ENCODE data around the gene HCFC2.

HCFC2 gene

GRCh38 chr12:104121001-104121400 lies 56.7 kb downstream of the HCFC2 start:
- no peak for DNase-seq

GRCh38 chr12:104122298-104122697 lies 58.0 kb downstream of the HCFC2 start:
- no peak for DNase-seq

- DNase-seq: no peak
These were observed 62.2 kb downstream of the HCFC2 start for GRCh38 chr12:104126548-104126947.

GRCh38 chr12:104130760-104131159 lies 66.4 kb downstream of the HCFC2 start:
- DNase-seq: no peak

GRCh38 chr12:104131609-104132008 lies 67.3 kb downstream of the HCFC2 start:
- no peak for DNase-seq

- peak in 1 of 5 experiments; percentile 8 for DNase-seq
These were observed 68.1 kb downstream of the HCFC2 start for GRCh38 chr12:104132351-104132956.

DNA sequence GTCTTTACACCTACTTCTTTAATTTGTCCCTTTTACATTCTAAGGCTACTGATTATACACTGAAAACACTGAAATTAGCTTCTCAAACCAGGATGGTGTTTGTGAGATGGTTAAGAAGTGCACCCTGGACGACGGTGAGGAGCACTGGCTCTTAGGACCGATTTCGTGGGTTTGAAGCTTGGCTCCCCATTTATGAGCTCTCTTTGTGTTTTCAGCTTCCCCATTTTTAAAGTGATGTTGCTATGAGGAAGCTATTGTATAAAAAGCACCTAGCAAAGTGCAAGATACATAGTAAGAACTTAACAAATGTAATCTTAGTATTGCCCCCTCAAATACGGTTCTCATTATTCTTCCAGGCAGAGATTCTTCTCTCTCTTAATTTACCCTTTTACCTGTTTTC lies 69.0 kb downstream of the HCFC2 start:
- no peak for DNase-seq

DNA sequence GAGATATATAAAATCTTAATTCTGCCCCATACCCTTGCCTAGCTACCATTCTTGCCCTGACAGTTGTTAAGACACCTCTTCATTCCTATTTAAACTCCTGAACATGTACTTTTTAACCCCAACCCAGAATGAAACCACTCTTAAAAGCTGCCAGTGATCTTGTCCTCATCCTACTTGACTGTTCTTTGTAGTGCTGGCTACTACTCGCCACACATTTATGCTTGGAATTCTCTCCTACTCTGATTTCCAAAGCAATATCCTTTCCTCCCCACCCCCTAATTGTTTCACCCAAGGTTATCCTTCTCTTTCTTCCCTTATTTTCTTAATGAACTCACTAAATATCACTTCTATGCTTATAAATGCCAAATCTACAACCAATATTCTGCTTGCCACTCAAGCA lies 69.5 kb downstream of the HCFC2 start:
- DNase-seq: no peak

DNA sequence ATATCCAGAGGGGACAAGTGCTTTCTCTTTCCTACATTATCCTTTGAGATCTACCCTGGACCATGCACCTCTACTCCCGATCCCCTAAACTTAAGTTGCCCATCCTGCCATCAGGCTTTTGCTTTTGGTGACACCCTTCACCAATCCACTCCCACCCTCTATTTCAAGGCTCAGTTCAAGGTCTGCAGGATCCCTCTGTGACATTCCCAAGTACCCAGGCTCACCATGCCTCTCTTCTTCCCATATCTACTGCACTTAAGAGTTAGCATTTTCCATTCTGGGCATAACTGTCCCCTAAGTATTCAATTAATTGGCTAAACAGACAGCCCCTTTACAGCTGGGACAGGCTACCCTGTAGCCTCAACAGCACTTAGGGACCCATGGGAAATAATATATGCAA lies 70.6 kb downstream of the HCFC2 start:
- DNase-seq: no peak

- DNase-seq: no peak
These were observed 72.2 kb downstream of the HCFC2 start for GRCh38 chr12:104136577-104136976.

DNA sequence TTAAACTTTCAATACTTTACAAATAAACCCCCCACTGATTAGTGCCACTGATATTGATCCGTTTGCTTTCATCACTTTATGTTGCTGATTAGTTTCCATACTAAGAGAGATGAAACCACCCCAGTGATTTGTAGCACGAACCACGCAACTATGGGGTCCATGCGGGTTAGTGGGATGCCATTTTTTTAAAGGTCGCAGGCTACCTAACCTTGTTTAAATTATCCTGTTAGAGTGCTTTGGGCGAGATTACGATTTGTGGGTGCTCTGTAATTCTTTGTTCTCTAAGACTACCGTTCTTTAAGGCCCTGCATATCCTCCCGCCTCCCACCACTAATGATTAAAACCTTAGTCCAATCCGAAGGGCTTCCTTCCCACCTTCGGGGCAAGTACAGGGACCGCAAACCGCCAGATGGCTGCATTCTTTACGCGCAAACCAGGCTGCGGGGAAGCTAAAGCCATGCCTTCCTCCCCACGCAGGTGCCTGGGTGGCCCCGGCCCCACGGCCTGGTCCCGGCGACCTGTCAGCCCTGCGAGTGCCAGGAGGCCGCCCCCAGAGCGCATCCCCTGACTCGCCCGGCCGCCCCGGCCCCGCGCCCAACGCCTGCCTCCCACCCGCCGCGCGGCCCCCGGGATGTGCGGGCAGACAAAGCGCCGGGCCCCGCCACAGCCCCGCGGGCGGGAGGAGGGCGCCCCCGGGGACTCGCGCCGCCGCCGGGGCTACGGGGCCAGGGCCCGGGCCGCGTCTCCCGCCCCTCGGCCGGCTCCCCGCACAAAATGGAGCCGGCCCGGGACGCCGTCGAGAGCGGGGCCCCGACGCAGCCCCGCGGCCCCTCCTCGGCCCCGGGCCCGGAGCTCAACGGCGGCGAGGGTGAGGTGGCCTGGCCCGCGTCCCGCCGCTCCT lies 72.9 kb downstream of the HCFC2 start:
- peak; percentile 21 to 64 (median 31) for DNase-seq

DNA sequence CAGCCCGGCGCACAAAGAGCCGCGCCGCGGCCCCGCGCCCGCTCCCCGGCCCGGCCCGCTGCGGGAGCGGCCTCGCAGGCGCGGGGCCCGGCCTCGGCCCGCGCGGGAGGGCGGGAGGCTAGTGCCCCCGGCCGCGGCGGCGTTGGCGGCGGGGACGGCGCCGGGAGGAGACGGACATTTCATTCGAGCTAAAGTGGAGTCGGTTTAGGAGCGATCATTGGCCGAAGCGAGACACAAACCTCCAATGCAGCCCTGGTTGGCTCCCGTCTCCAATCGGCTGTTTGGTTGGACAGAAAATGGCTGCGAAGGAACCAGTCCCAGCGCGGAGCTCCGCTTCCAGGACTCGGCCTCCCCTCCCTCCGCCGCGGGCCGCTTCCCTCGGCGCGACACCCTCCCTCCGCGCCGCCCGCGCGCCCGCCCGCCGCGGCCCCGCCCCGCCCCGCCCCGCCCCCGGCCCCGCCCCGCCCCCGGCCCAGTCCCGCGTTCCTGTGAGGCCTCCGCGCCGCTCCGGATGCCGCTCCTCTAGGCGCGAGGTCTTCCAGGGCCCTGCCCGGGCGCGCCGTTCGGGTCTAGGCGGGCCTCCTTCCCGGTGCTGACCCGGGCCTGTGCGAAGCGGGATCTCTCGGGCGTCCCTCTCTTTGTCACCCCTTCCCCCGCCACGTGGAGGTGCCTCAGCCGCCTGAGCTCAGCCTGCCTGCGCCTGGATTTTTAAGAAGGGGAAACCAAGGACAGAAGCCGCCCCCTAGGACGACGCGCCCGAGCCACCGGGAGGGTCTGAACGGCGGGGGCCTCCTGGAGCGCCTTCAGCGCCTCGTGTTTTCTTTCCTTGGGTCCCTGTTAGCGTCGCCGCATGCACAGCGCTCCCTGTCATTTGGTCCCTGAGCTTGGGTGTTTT lies 73.8 kb downstream of the HCFC2 start, which contains the start of gene NFYB:
TSS of gene NFYB (minus strand) at position 309 of the 895 bp plus-strand sequence. CDS start 2,757 bp downstream, outside the sequence.
- peak; percentile 82 to 98 (median 89) for DNase-seq

GRCh38 chr12:104138797-104139152 lies 74.4 kb downstream of the HCFC2 start:
- DNase-seq: no peak

- DNase-seq: no peak
These were observed 78.2 kb downstream of the HCFC2 start for GRCh38 chr12:104142543-104142942.

- DNase-seq: no peak
These were observed 78.7 kb downstream of the HCFC2 start for GRCh38 chr12:104143002-104143401.

DNA sequence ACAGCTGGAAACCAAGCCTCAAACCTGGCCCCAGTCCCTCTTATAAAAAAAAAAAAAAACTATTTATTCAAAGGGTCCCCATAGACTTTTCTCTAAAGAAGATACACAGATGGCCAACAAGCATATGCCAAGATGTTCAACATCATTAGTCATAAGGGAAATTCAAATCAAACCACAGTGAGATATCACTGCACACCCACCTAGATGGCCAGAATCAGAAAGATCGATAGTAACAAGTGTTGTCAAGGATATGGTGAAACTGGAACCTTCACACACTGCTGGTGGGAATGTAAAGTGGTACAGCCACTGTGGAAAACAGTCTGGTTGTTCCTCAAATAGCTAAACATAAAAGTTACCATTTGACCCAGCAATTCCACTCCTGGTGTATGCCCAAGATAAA lies 79.6 kb downstream of the HCFC2 start:
- no peak for DNase-seq

DNA sequence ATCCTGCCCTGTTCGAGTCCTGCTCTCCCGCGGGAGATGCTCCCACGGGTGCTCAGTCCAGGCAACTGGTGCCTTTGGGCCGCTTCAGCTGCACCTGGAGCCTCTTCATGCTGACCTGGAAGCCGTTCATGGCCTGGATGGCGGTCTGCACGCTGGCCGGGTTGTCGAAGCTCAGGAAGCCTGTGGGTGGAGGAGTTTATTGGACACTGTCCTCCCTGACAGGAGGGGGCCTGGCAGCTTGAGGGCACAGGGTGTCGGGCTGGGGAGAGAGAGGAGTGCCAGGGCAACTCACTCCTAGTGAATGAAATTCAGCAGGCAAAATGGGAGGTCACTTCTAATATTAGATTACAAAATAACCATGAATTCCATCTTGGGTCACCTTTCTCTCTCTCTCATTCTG lies 83.0 kb downstream of the HCFC2 start:
- no peak for DNase-seq

DNA sequence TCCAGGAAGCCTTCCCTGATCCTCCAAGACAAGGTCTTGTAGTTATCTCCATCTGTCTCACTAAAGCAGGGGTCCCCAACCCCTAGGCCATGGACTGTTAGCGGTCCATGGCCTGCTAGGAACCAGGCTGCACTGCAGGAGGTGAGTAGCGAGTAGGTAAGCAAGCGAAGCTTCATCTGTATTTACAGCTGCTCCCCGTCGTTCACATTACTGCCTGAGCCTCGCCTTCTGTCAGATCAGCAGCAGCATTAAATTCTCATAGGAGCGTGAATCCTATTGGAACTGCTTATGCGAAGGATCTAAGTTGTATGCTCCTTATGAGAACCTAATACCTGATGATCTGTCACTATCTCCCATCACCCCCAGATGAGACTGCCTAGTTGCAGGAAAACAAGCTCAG lies 86.1 kb downstream of the HCFC2 start:
- no peak for DNase-seq

DNA sequence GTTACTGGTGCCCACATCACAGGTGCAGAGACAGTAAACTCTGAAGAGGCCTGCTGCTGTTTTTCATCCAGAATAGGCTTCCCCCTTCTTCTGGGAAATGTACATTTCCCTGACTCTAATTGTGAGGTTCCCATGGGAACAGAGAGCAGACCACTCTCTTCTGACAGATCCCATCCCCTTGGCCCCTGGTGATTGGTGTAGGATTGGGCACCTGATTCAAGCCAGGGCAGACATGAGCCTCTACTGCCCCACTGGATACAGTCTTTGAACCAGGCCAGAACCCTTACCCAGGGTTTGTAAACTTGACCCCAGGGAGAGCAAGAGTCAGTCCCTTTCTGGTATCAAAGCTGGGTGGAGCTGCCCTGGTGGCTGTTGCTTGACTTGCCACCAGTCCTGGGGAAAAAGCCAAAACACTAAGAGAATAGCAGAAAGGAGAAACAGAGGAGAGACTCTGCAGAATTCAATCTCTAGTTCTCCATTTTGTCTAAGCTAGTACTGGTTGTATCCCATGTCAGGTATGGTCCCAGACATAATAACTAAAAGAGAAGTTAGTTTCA lies 88.4 kb downstream of the HCFC2 start:
- DNase-seq: no peak

- DNase-seq: no peak
These were observed 90.0 kb downstream of the HCFC2 start for GRCh38 chr12:104154286-104154685.

DNA sequence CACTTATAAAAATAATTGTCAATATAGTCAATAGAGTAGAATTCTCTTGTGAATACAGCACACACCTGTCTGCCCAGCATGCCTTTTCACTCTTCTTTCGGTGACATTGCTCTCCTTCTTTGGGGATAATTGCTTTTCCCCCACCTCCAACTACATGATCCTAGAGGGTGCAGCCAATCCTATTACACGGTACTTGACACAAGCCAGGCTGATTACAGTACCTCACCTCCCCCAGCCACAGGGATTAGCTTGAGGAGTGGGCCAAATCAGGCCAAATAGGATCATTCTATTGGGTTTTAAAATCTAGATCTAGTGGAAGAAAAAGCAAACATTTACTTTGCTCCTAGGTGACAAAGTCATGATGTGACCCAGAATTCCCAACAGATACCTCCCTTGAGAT lies 90.5 kb downstream of the HCFC2 start:
- DNase-seq: no peak

Data from T-helper 2 cell (primary cell).